GM12892 (cell line): ENCODE measurements around the gene UNC5C.

Experiments
- DNase-seq: peaks from one replicate; pipeline ENCODE4 v3.0.0; 2011; ENCODE audit not compliant: insufficient read length
- FAIRE-seq: peaks from 2 replicates; lab custom pipeline; 2011; peaks lifted over from hg19 to GRCh38; lab: Jason Lieb, UNC
- POLR2A ChIP-seq: IDR thresholded peaks from 2 replicates; pipeline ENCODE4 v1.6.1; 2011; ENCODE audit warnings: low read depth, low read length, control low read depth
- POLR2AphosphoS5 ChIP-seq: IDR thresholded peaks from 2 replicates; pipeline ENCODE4 v1.6.1; 2011; ENCODE audit warnings: low read depth, low read length, control low read depth
- TAF1 ChIP-seq: IDR thresholded peaks from 2 replicates; pipeline ENCODE4 v1.6.1; 2011; ENCODE audit warnings: low read depth, mild to moderate bottlenecking, control low read depth, low read length, borderline replicate concordance

Gene UNC5C

DNA sequence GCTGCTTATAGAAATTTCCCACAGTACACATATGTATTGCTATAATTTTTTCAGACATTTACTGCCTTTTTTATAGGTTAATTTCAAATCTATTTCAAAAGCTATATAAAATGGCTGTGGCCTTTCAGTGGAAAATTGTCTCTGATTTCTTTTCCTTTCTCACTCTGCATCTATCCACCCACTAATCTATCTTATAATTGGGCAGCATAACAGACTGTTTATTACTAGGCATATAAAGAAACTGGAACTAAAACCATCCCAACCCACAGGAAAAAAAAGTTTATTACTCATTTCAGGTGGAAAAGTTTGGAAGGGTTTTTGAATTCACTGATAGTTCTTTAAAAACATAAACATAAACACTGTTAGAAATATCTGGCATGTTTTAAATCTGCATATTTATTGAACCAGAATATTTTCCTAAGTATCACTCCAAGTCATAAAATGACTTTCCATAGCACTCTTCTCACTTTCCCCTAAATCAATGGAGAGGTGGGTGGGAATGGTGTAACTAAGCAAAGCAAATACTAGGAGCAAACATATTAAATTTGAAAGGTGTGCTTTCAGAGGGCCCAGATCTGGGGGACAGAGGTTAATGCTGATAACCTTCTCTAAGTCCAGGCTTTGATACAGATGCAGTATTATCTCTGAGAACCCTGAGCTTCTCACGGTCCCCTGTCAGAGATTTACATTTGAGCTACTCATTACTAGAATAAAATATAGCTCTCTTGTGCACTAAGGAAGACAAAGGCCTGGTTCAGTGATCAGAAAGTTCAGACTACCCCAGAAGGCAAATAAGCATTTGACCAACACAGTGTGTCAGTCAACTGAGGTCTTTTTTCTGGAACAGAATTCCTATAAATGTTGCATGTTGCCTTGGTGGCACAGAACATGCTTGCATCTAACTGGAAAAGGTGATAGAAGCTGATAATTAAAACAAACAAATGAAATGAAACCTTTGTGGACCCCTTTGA, 328.3 kb downstream of the UNC5C start:
- no peak for TF ChIP-seq POLR2A
- no peak for TF ChIP-seq POLR2AphosphoS5
- no peak for TF ChIP-seq TAF1
- no peak for DNase-seq
- FAIRE-seq = no peak

DNA sequence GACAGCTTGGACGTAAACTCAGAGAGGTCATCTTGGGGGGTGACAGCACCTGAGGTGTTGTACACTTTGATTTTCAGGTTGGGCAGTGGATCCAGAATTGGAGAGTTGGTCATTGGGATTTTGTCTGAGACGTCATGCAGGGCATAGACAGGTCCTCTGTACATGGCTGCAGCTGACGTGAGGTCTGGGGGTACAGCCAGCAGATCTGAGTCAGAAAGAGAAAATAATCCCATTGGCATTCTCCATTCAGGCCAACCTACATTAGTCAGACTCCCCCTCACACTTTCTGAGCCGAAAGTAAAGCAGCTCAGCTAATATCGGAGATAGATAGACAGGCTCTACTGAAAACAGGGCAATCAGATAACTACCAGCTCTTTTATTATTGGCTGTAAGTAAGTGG, 329.7 kb downstream of the UNC5C start:
- DNase-seq (no peak), FAIRE-seq (no peak)
- no peak for TF ChIP-seq TAF1
- no peak for TF ChIP-seq POLR2AphosphoS5
- no peak for TF ChIP-seq POLR2A

DNA sequence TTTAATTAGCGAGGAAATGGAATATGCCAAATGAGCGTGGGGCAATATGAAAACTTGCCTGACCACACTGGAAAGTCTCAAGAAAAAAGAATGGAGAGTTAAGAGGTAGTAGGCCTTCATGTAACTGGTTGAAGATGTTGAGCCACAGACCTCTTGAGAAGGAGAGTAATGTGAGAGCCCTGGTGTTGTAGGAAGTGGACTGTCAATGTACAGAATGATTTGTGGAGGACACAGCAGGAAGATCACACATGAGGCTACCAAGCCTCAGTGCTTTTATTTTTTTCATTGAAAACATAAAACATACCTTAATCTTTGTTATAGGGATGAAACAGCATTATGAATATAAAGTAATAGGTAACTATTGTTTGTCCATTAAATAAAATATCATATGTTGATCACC, 331.6 kb downstream of the UNC5C start:
- no peak for FAIRE-seq
- DNase-seq = no peak
- TF ChIP-seq TAF1 (no peak), POLR2A (no peak), POLR2AphosphoS5 (no peak)

DNA sequence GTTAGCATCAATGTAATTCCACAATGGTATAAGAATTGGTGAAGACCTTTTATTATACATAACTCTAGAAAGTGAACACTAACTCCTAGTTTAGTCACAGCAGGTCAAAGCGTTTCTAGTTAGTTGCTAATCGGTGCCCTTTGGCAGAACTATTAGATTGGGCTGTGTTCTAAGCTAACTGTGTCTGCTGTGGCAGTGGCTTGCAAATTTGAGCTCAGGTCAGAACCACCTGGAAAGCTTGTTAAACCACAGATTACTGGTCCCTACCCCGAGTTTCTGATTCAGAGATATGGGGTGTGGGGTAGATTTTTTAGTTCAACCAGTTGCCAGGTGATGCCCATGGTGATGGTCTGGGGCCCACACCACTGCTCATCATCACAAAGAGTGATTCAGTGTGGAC, 332.1 kb downstream of the UNC5C start:
- FAIRE-seq = no peak
- TF ChIP-seq TAF1 (no peak), POLR2AphosphoS5 (no peak), POLR2A (no peak)
- DNase-seq = no peak

DNA sequence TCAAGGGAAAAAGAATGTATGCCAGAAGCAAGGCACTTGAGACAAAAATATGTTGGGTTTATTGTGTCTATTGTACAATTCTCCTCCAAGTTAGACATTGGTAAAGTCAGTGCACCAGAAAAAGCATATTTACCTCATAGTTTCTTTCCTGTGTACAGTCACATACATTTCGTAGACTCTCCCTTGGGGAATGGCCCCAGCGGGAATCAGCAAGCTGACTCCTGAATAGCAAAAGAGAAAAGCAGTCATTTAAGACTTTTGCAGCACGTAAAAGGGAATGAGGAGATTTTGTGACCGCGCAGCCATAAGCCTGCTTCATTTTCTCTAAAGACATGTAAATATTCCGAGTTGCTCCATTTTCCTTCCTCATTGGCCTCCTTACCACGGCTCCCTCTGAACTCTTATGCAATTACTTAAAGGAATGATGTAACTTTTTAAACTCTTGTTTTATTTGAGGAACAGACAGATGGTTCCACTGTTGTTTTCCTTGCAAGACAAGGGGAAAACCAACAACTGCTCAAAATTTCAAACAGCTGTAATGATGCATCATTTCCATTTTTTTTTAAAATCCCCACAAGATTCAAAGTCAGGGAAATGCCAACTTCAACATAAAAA, 332.7 kb downstream of the UNC5C start:
- FAIRE-seq = no peak
- TF ChIP-seq TAF1 (no peak), POLR2A (no peak), POLR2AphosphoS5 (no peak)
- DNase-seq = no peak

DNA sequence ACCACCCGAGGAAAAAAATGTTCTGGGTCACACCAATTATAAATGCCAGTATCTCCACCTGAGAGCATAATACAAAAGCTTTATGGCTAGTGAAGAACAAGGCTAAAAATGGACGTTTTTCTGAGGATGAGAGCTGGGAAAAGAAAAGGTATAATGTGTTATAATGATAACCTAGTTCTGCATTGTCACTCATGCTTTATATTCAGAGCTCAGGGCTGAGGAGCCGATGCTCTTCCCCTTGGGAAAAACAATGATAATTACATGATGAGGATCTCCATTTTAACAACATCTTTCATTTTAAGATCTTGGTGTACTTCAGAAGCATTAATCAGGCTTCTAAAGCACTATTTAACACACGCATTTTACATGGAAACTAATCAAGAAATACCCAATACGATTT, 333.7 kb downstream of the UNC5C start:
- TF ChIP-seq TAF1 (no peak), POLR2A (no peak), POLR2AphosphoS5 (no peak)
- no peak for FAIRE-seq
- DNase-seq = no peak

DNA sequence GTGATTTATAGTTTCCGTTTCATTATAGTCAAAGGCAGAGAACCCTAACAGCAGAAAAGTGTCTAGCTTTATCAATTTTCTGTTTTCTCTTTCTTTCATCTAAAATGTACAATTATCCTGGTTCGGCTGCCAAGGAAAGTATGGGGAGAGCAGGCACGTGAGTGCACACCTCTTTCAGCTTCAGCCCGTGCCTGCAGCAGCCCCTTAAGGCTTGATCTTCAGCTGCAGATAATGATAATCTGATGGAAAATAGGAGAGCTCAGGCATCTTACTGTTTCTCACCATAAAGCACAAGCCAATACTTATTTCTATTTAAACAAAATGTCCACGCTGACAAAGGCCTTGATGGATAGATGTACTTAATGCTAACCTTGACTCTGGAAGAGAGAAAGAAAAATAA, 334.4 kb downstream of the UNC5C start:
- TF ChIP-seq POLR2A = no peak
- TF ChIP-seq TAF1 = no peak
- no peak for TF ChIP-seq POLR2AphosphoS5
- DNase-seq = no peak
- FAIRE-seq = no peak

DNA sequence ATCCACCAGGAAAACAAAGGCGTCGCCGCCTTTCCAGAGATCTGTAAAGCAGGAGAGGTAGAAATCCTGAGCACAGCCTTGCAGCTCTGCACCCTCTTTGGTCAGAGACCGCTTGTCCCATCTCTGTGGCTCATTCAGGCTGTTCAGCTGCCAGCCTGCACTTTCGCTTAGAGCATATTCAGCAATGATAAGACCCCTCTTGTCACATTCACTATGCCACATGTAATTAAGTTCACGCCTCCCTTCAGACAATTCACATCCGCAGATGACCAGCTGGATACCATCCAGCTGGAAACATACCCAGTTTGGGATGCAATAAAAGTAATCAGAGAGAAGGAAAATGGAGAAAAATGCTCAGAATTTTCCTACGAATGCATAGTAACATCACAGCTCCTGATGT, 335.4 kb downstream of the UNC5C start:
- DNase-seq (no peak), FAIRE-seq (no peak)
- TF ChIP-seq POLR2A = no peak
- TF ChIP-seq POLR2AphosphoS5 = no peak

DNA sequence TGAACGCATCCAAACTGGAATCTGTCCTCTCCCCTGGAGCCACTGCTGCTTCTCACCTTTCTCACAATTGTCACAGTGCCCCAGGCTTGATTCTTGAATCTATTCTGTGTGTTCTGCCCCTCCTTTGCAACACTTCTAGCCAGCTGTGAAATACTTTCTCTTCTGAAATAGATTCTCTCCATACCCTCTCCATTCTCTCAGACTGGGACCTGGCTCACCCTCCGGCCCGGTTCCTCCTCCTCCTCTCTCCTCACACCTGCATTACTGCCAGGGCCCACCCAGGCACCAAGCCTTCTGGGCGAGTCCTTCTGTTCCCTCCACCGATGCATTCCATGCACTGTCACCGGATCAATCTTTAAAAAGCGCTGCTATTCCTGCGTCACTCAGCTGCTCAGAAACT, 336.1 kb downstream of the UNC5C start:
- DNase-seq (no peak), FAIRE-seq (no peak)
- TF ChIP-seq POLR2AphosphoS5 (no peak), POLR2A (no peak), TAF1 (no peak)

DNA sequence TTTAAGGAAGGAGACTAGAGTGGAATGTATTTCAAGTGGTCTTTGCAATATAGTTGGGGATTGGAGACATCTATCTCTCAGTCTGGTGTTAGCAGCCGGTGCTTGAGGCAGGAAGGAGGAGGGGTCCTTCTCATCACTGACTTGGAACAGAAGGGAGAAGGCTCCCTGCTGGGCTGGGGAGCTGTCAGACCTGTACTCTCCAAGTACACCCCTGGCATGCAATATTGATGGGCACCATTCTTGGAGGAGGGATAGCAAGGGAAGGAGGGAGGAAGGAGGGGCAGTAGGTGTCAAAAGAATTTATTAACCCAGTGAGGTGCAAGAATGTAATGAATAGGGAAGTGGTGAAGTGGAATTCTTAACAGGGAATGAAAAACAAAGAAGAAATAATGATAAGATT, 338.8 kb downstream of the UNC5C start:
- FAIRE-seq = no peak
- TF ChIP-seq POLR2AphosphoS5 (no peak), POLR2A (no peak), TAF1 (no peak)
- DNase-seq = no peak

DNA sequence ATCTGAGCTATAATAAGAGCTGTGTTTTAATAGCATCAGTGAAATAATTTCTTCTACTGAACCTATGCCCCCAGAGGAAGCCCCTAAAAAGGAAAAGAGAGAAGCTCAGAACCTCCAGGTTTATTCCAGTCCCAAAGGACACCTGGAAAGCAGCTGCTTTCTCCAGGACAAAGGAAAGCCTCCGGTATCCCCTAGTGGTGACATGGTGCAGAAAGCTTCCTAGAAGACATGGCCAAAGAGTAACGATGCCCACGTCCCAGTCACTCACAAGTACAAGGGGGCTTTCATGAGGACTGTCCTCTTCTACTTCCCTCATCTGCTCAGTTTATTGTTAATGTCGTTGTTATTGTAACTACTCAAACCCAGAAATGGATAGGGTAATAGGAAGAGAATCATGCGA, 343.9 kb downstream of the UNC5C start:
- FAIRE-seq = no peak
- no peak for DNase-seq
- TF ChIP-seq POLR2A (no peak), TAF1 (no peak), POLR2AphosphoS5 (no peak)
